GM21390 (cell line): Measurements from ENCODE around the gene RSKR.
"Not testable (repeated sequence)": the region's sequence is repeated elsewhere in the genome, so short reads cannot be mapped to it uniquely, and the experiment has no call there.

Experiments used
- ATAC-seq: cut with Tn5 transposase; IDR thresholded peaks from one replicate; pipeline ENCODE4 v1.9.1; 2021; ENCODE audit not compliant: unreplicated experiment

Gene RSKR

DNA sequence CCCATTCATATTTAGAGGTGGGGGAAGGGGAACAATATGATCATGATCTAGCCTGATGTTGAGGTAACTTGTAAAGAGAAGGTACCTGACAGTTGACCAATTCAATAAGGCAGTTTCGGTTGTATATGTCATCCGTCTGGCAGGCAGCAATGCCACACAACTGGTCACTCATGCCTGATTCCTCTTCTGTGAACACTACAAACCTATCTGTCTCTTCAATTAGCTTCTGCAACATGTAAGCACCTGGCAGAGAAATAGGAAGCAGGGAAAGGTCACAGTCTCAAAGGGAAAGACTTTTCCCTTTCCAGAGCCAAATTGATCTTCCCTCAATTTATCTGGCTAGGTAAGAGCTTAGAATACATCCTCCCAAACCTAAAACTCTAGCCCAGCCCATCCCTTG lies 10.2 kb upstream of the RSKR start:
- ATAC-seq: no peak

DNA sequence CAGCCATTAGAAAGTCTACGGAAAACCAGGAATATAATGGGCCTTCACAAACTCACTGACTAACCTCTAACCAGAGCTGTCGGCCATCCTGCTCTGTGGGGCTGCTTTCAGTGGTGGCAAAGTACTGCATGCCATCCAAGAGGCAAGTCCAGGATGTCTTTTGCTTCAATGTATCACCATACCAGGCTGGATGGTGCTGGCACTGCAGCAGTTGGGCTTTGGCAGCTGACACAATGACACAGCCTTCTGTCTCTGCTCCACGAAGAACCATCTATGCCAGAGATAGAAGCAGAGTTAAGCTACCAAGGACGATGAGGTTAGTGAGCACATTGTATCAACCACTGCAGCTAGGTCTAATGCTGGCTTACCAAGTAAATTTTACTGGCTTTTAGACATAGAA lies 9.7 kb upstream of the RSKR start:
- ATAC-seq: no peak

DNA sequence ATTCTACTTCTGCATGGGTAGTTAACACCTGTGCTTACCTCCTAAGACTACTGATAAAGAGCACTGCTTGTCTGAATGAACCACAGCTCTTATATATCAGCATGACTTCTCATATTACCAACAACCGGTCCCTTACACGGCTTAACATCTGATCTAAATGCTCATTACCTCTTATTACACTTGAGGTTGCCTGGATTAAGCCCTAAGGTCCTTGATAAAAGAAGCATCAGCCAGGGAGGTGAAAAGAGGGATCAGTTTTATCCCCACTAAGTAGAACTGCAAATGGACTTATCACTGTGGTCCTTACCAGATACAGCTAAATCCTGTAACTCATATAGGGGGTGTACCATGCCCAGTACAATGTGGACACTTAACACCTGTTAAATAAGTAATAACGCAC lies 8.2 kb upstream of the RSKR start:
- no peak for ATAC-seq

DNA sequence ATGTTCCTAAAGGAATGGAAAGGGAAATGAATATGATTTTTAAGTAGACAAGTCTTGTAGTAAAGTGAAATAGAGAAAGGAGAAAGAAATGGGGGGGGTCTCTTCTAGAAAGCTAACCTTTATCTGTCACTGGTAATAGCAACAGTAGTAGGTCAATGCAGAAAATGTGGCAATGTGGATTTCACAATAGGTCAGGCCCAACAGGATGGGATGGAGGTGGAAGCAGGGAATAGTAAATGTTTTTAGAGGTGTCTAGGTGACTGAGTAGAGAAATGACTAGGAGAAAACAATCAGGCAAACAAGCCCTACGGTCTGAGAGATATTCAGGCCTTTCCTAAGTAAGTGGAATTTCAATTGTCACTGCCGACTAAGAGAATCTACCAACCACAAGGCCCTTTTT lies 6.0 kb upstream of the RSKR start:
- ATAC-seq: no peak

DNA sequence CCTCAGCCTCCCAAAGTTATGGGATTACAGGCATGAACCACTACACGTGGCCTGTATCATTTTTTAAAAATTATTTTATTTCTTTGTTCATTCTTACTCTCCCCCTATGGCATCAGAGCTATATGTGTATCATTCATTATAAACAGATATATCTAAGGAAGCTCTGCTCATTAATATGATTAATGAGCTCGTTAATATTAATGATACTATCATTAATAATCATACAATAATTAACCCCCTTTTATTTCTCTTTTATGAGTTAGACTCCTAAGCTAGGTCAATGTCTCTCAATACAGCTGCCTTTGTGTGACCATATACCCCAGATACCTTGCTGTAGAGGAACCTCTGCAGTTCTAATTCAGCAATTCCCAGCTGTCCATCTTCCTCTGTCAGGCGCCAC lies 4.5 kb upstream of the RSKR start:
- no peak for ATAC-seq

DNA sequence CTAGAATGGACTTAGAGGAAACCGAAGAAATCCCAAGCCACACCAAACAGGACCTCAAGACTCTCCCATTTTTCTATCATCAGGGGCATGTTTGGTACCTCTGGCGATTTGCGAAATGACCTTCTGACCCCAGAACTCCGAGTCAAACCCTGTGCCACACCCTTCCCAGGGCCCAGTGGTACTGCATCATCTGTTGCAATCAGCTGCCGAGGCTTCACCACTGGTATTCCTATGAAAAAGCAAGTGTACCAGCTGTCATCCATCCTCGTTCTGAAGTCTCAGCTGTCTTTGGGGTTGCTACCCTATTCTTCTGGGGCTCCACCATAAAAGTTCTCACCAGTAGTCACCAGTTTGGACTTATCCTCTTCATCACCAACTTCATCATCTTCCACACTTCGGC lies 2.3 kb upstream of the RSKR start:
- no peak for ATAC-seq

DNA sequence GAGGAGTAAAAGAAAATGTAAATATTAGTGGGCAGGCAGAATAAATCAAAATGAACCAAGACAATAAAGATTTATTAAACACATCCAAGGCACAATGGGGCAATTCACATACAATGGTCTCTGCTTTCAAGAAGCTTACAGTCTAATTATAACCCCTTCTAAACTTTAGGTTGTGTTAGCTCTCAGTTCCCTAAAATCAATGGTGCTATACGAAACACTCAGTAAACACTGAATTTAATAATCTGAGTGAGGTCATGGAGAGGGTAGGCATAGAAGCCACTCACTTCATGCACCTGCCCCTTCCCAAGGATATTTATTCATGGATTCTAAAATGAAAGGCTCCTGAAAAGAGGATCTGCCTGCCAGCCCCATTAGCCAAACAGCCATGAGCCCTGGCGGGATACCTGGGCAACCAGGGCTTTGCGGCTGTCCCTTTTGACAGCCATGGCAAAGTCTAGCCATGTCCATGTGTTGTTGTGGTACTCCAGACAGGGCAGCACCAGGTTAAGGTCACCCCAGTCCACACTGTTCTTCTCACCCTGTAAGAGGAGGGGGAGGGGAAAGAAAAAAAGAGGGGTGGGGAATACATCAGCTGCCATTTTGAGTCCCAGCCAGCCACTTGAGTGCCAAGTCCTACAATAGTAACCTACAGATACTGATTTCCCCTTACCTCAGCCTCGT lies 1.4 kb upstream of the RSKR start:
- ATAC-seq: no peak

DNA sequence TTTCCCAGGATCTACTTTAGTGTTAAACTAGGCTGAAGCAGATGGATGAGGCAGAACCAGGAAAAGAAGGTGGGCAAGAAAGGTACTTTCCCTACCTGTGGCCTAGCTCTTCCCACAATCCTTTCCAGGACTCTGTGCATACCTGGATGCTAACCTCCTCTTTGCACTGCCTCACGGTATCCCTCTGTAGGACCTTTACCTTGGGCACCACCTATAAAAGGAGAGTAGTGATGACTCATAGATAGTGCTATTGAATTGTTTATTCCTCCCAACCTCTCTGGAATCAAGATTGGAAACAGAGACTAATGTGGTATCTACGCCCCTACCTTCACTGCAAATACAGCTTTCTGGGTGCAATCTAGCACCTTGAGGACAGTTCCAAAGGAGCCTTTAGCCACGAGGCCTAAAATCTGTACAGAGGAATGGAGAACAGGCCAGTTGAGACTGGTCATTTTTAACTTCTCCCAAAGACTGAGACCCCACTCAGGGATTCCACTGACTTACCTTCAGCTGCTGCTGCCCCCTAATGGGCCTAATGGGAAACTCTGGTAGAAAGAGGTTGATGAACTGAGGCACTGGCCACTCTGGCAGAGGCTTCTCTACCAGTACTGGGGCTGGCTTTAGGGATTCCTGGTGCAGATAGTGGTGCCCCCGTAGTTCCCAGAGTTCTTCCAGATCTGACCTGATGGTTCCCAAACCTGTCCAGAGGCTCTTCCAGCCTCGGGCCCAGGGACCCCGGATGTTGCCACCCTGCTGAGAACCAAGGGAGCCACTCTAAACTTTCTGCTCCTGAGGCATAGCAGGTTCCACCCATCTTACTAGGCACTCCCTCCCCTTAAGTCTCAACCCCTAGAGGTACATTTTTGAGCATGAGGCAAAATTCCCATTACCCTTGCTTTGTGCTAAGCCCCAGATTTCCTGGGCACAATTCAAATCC lies 781 bp downstream of the RSKR start:
- no peak for ATAC-seq

DNA sequence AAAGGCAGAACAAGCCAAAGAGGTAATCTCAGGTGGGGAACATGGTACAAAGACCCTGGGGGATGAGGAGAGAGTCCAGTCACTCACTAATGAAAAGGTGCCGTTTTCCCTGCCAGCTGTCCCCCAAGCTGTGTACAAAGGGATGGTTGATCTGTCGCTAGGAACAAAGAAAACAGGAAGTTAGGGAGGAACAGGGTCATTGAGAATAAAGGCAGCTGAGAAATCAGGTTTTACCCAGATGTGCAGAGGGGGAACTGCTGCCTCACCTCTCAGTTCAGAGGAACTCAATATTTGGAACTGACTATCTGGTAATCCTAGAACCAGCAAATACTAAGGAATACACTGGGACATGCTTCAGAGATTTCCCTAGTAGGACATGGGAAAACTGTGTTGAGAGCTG lies 1.5 kb downstream of the RSKR start:
- ATAC-seq: no peak

DNA sequence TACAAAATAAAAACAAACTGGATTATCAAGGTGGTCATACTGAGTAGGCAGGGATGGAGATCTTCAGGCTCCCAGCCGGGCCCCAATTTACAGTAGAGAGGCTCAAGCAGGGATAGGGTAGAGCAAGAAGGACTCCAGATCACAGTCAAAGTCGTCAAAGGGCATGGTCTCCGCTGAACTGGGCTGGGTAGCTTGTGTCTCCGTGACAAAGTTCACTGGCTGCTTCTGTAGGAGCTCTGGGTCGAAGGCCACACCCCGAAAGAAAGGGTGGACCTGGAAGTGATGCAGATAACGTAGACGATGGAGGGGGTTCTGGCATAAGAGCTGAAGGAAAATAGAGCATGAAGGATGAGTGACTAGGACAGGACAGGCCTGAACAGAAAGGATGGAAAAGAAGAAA lies 3.6 kb downstream of the RSKR start:
- ATAC-seq: no peak

DNA sequence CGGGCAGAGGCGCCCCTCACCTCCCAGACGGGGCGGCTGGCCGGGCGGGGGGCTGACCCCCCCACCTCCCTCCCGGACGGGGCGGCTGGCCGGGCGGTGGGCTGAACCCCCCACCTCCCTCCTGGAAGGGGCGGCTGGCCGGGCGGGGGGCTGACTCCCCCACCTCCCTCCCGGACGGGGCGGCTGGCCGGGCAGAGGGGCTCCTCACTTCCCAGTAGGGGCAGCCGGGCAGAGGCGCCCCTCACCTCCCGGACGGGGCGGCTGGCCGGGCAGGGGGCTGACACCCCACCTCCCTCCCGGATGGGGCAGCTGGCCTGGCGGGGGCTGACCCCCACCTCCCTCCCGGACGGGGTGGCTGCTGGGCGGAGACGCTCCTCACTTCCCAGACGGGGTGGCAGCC lies 10.0 kb downstream of the RSKR start:
- not testable (repeated sequence) for ATAC-seq

DNA sequence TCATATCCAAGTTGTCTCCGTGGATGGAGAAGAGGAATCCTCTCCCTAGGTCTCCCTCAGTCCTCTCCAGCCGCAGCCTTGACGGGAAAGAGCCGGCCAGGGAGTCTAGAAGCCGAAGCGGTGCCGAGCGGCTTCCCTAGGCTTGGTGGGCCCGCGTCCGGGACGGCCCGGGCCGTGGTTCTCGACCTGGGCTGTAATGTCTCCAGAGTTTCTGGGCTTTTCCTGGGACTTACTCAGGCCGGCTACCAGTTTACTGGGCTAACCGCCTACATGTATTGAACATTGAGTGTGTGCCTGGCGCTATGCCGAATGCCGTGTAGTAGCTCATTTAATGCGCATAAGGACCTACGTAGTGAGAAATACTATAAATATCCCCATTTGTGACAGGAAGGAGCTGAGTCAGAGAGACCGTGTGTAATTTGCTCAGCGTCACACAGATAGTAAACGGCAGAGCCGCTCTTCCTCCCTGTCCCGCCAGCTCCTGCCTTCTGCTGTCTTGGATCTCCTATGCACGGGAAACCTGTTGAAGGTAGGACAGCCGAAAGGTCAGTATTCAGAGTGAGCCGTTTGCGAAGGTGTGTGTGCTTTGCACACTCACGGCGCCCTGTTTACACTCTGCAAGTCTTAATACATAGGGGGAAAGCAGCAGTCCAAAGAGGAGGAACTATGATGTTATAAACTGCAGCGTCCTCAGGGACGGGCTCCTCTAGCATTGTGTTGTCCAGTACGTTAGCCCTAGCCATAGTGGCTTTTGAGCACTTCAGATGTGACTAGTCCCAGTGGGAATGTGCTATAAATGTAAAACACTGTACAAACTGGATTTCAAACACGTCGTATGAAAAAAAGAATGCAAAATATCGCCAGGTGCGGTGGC lies 14.4 kb downstream of the RSKR start:
- peak; percentile 45 for ATAC-seq

DNA sequence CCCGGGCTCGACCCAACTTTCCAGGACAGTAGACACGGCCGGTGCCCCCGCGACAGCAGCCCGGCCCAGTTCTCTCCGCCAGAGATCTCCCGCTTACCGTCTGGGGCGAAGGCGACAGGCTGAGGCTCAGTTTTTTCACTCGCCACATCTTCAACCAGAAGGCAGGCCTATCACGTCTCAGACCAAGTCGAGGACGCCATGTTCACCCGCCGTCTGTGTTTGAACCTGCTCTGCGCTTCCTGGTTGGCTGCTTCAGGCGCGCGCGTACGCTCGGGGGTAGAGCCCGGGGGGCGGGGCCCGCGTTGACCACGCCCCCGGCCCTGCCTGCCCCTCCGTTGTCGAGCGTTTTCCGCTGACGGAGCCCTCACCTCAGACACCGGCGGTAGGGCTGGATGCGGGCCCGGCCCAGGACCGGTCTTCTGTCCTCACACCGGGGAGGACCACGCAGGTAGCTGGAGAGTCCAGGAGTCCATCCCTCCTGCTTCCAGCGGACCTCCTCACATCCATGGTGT lies 15.1 kb downstream of the RSKR start, which contains the start of gene SPAG5:
Gene SPAG5, minus strand, starts transcription at position 227 of the 512 bp plus-strand sequence. Its CDS starts 79 bp downstream, at position 148.
- peak; percentile 76 for ATAC-seq

DNA sequence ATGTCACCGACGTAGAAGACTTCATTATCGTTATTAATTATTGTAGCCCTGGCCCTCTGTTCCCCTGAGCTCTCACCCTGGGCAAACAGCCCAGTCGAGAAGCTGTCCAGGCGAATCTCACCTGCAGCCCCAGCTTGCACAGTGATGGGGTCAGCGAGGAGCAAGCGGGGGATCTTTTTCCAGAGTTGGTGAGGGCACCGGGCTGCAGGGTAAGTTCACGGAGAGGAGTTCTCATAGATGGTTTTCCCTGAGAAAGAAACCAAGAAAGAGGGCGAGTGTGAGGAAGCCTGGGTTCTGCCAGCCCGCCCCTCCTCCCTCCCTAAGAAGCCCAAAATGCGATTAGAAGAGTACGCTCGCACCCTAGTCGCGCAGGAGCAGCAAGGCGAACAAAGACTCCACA lies 15.6 kb downstream of the RSKR start:
- ATAC-seq: no peak

DNA sequence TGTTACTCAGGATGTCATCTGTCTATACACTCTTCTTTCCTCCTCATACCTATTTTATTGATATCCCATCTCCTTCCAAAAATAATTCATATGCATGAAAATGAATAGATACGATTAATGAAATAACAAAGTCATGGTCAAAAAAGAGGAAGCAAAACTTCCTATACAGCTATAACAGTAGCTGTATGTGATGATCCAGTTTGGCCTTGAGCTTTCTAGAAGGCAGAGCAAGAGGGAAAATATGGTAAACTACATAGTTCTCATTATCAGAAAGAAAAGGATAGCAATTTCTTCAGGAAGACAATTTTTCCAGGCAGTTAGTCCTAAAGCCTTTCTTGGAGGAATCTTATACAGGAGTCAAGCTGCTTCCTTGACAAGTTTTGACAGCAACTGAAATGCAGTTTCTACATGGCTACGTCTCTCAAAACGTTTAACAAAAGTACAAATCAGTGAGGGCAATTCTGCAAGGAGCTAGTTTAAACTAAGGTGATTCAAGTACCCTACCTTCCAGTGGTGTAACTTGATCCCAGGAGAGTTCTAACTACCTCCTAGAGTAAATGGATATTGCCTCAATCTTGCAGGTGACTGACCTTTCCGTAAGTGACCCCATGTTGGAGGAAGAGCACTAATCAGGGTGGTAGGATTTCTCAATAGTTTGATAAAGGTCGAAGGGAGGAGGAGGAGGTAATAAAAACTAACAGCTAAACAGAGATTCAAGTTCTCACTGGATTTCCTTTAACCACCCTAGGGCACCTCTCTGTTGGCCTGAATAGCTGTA lies 16.2 kb downstream of the RSKR start:
- ATAC-seq: no peak

DNA sequence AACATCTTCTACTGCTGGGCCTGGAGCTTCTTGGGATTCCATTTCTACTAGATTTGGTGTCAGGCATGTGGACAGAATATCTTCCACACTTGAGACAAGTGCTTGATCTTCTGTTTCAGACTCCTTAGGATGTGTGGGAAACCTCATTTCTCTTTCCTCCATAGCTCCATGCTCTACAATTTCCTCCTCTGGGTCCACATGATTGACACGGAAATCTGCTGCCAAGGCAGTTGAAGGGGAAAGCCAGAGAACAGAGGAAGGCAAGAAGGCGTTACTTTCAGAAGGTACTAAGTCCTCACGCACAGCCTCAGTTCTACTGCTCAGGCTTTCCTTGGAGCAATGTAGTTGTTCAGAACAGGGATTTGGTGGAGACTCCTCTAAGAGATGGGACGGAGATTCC lies 21.7 kb downstream of the RSKR start:
- no peak for ATAC-seq

DNA sequence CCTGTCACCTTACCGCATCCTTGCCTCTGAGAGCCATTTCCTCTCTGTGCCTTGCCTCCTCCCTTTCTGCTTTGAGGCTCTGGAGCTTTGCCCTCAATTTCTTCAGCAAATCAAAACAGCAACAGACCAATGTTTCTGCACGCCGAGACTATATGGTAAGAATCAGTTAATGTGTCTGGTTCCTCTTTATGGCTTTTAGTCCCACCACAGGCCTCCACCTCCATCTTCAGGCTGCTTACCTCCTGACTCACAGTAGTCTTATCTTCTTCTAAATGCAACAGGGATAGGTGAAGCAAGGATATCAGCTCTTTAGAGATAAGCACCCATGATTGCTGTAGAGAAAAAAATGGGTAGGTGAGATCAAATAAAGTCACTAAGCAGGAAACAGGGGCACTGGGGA lies 28.1 kb downstream of the RSKR start:
- ATAC-seq: no peak

DNA sequence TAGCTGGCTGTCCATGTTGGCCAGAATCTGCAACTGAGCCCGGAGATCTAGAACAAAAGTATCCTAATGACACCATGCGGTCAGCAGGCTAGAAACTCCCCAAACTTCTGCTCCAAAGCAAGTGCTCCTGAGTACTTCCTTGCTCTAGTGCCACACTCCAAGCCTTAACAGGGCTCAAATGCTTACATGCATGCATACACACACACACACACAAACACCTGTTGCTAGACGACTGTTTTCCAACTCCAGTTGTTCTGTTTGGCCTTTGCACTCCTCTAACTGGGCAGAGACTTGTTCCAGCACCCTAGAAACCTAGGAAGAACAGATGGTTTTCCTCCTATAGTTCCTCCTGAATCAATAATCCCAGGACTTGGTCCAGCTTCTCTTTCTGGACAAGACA lies 29.6 kb downstream of the RSKR start:
- no peak for ATAC-seq

DNA sequence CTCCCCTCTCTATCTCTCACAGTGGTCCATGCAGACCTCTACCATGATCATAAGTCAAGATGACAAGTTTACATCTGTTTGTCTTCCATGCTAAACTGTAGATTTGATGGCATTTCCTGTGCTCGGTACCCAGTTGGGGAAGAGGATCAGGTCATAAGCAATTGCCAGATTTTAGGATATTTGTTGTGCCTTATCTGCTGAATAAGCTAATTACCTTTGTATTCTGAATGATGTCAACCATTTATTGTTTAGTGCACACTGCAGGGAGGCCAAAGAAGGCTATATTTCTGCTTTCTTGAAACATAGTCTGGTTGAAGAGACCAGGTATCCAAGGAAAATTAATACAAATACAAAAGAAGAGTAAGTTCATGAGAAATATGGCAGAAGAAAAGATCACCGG lies 31.5 kb downstream of the RSKR start:
- ATAC-seq: no peak

DNA sequence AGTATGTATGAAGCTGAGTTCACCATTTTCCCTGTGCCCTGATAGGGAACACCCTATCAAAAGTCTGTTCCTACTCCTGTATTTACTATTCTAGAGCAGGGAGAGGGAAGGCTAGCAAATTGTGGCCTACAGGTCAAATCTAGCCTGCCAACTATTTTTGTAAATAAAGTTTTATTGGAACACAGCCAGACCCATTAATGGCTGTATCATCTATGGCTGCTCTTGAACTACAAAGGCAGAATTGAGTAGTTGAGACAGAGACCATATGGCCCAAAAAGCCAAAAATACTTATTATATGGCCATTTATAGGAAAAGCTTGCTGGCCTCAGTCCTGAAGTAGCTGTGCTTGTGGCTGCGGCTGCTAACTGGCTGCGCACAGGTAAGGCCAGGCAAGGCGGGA lies 33.0 kb downstream of the RSKR start:
- ATAC-seq: no peak
